Panc1 (cell line): Measurements from ENCODE around the gene CD5L.

ENCODE experiments used
- SIN3A ChIP-seq: IDR thresholded peaks from 2 replicates; pipeline ENCODE4 v1.6.1; 2012; ENCODE audit warnings: low read depth, mild to moderate bottlenecking, low read length, moderate library complexity, borderline replicate concordance; ENCODE audit not compliant: insufficient read depth
- TF ChIP-seq, protein P1 (sequence below): fragments of 450-650 bp; IDR thresholded peaks from 2 replicates; pipeline ENCODE4 v1.5.1; 2017; ENCODE audit warnings: mild to moderate bottlenecking

DNA sequence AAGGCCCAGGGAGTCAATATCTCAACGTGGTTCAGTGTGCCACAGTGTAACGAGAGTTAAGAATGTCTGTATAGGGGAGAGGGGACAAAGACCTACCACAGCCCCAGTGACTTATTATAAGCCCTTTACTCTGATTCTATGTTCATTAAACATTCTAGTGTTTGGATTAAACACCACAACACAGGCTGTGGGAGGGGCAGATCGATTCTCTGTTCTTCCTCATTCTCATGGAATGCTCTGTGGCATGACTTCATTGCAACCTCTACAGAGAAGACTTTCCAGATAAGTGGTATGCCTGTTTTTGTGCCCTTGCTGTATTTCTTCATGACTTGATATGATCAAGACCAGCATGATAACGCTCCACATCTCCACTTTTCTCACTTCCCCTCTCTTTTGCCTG is 39.0 kb upstream of the CD5L start:
- TF ChIP-seq, protein P1, sequence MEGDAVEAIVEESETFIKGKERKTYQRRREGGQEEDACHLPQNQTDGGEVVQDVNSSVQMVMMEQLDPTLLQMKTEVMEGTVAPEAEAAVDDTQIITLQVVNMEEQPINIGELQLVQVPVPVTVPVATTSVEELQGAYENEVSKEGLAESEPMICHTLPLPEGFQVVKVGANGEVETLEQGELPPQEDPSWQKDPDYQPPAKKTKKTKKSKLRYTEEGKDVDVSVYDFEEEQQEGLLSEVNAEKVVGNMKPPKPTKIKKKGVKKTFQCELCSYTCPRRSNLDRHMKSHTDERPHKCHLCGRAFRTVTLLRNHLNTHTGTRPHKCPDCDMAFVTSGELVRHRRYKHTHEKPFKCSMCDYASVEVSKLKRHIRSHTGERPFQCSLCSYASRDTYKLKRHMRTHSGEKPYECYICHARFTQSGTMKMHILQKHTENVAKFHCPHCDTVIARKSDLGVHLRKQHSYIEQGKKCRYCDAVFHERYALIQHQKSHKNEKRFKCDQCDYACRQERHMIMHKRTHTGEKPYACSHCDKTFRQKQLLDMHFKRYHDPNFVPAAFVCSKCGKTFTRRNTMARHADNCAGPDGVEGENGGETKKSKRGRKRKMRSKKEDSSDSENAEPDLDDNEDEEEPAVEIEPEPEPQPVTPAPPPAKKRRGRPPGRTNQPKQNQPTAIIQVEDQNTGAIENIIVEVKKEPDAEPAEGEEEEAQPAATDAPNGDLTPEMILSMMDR = no peak
- TF ChIP-seq SIN3A = no peak
